ENCODE results near the gene WIF1. TPM values are rescaled to one million over a fixed set of nuclear protein-coding genes. Genes with fewer than 3 reads are reported as not detected.

Gene WIF1
- total RNA-seq, 1 donor from 2014 or later = 0.22 TPM

GRCh38 chr12:65055859-65056258 is 65.2 kb downstream of the WIF1 start:
- H3K9me3 Mint-ChIP-seq (ENCODE audit: low read depth) = no peaks in the 10 kb centered on the region
- no peak for DNase-seq (ENCODE audit: low spot score, unreplicated experiment)
- no peaks in the 10 kb centered on the region for H3K4me1 Mint-ChIP-seq (ENCODE audit: low read depth)
- H3K27me3 Mint-ChIP-seq = no peaks in the 10 kb centered on the region
- TF ChIP-seq CTCF (IDR thresholded peaks at IDR 0.05; ENCODE audit: unreplicated experiment) = no peak
- no peak overlapping the region for H3K27ac Mint-ChIP-seq
- H3K36me3 Mint-ChIP-seq (ENCODE audit: insufficient read depth) = no peaks in the 10 kb centered on the region
- H3K4me3 Mint-ChIP-seq (ENCODE audit: low read depth) = no peak overlapping the region

- Mint-ChIP-seq H3K36me3 (ENCODE audit: insufficient read depth) (no peaks in the 10 kb centered on the region), H3K4me1 (ENCODE audit: low read depth) (no peaks in the 10 kb centered on the region), H3K9me3 (ENCODE audit: low read depth) (no peaks in the 10 kb centered on the region), H3K27ac (no peak overlapping the region), H3K4me3 (ENCODE audit: low read depth) (no peak overlapping the region), H3K27me3 (no peaks in the 10 kb centered on the region)
- no peak for TF ChIP-seq CTCF (IDR thresholded peaks at IDR 0.05; ENCODE audit: unreplicated experiment)
- DNase-seq (ENCODE audit: low spot score, unreplicated experiment) = no peak
These were observed 69.9 kb downstream of the WIF1 start for GRCh38 chr12:65051218-65051617.

GRCh38 chr12:65045269-65045668 is 75.8 kb downstream of the WIF1 start:
- H3K4me1 Mint-ChIP-seq (ENCODE audit: low read depth) = no peaks in the 10 kb centered on the region
- TF ChIP-seq CTCF (IDR thresholded peaks at IDR 0.05; ENCODE audit: unreplicated experiment) = no peak
- H3K27me3 Mint-ChIP-seq = no peaks in the 10 kb centered on the region
- no peak overlapping the region for H3K4me3 Mint-ChIP-seq (ENCODE audit: low read depth)
- no peak overlapping the region for H3K27ac Mint-ChIP-seq
- no peak for DNase-seq (ENCODE audit: low spot score, unreplicated experiment)
- no peaks in the 10 kb centered on the region for H3K36me3 Mint-ChIP-seq (ENCODE audit: insufficient read depth)
- H3K9me3 Mint-ChIP-seq (ENCODE audit: low read depth) = no peaks in the 10 kb centered on the region

DNA sequence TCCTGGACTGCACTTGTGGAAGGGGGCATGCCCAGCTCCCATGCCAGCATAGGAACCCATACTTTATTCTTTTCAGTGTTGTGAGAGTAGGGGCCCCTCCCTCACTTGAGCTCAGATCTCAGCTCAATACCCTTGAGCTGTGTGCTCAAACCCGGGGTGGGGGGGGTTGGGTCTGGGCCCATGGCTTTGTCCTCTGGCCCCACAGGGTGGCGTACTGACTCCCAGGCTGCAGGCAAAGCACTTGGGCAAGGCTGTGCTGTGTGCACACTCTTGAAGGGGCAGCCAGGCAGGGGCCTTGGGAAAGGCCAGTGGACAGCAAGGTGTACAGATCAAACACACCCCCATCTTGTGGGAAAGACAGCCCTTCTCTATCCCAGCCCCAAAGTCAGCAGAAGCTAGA is 81.8 kb downstream of the WIF1 start:
- no peak for DNase-seq (ENCODE audit: low spot score, unreplicated experiment)

GRCh38 chr12:65025136-65025535 is 96.0 kb downstream of the WIF1 start:
- no peak for TF ChIP-seq CTCF (IDR thresholded peaks at IDR 0.05; ENCODE audit: unreplicated experiment)
- Mint-ChIP-seq H3K4me3 (ENCODE audit: low read depth) (no peak overlapping the region), H3K27ac (no peak overlapping the region), H3K9me3 (ENCODE audit: low read depth) (peaks cover 17% of the 10 kb centered on the region), H3K27me3 (no peaks in the 10 kb centered on the region), H3K36me3 (ENCODE audit: insufficient read depth) (no peaks in the 10 kb centered on the region), H3K4me1 (ENCODE audit: low read depth) (peaks cover 5% of the 10 kb centered on the region)
- DNase-seq (ENCODE audit: low spot score, unreplicated experiment) = no peak

More for the DNA sequence above, 81.8 kb downstream of the WIF1 start:
- no peak overlapping the region for H3K4me3 Mint-ChIP-seq (ENCODE audit: low read depth)
- no peak overlapping the region for H3K27ac Mint-ChIP-seq
- no peaks in the 10 kb centered on the region for H3K27me3 Mint-ChIP-seq
- no peaks in the 10 kb centered on the region for H3K36me3 Mint-ChIP-seq (ENCODE audit: insufficient read depth)
- no peak for TF ChIP-seq CTCF (IDR thresholded peaks at IDR 0.05; ENCODE audit: unreplicated experiment)
- no peaks in the 10 kb centered on the region for H3K4me1 Mint-ChIP-seq (ENCODE audit: low read depth)
- H3K9me3 Mint-ChIP-seq (ENCODE audit: low read depth) = peaks cover 20% of the 10 kb centered on the region

Data from progenitor cell of endocrine pancreas (in vitro differentiated cells).